Putamen (tissue), 1 donor: ENCODE data around the gene FLCN.
"Not testable (repeated sequence)": the region's sequence is repeated elsewhere in the genome, so short reads cannot be mapped to it uniquely, and the experiment has no call there.

Experiments
- DNase-seq: peaks from one replicate; pipeline ENCODE4 v3.0.0-alpha.2; 2016; ENCODE audit warnings: low spot score

FLCN gene

GRCh38 chr17:17186051-17186450, 50.9 kb downstream of the FLCN start:
- no peak for DNase-seq

DNA sequence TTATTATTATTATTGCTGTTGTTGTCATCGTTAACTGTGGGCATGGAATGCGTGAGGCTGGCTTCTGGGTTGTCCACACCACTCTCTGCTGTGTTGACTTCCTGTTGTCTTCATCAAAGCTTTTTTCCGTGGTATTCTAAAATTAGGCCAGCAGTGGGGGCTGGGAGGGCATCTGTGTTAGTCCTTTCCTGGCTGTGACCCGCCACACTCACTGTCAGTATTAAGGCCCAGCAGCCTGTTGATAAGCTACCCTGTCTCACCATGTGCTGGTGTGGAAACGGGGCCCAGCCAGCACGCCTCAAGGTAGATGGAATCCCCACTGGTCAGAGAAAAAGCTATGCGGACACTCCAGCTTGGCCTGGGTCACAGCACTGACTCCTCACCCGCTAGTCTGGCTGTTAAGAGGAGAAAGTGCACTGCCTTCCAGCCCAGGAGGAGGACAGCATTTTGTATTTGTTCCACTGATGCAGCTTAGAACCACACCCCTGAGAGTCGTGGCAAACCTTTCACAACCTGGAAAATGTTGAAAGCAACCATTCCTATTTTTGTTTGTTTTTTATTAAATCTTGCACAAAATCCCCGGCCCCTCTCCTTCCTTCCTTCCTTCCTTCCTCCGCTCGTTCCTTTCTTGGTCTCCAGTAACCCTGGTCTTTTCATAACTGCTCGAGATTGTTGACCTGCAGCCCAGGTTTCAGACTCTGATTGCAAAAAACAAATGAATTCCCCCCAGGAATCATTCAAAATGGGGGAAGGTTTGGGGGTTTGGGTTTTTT, 51.8 kb downstream of the FLCN start:
- DNase-seq = not testable (repeated sequence)

DNA sequence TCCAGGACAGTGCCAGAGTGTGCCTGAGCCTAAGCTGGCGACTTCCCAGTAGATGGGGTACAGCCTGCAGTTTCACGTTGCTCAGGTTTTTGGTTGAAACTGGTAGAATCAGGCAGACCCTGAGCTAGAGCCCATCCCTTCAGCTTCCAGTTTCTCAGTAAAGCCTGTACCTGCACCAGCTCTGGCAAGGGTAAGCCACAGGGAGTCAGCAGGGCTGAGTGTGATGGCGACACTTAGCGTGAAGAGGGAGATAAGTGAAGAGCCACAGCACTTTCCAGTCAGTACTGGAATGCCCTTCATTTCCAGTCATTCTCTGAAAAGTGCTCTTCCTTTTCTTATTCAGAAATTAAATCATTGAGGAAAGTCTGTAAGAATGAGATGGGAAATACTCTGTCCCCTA, 53.2 kb downstream of the FLCN start:
- no peak for DNase-seq

DNA sequence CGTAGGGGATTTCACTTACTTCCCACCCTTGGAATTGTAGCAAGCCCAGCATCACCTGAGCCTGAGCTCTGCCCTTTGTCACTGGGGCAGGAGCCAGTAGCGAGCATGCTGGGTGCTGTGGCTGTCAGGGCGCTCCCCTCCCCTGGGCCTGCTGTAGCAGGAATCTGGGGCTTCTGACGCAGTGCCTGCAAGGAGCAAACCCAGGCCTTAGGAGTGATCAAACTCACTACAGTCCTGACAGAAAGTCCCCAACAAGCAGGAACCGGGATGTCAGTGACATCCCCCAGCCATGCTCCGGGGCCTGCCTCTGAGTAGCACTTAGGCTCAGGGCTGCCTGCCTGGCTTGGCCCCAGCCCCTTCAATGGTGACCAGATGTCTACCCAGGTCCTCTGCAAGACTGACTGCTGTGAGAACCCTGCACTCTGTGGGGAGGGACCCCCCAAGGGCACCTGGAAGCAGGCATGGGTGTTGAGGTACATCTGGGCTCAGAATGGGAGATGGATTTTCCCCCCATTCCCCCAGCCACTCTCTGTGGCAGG, 54.3 kb downstream of the FLCN start:
- no peak for DNase-seq

GRCh38 chr17:17181666-17182597, 55.0 kb downstream of the FLCN start:
- DNase-seq = no peak

- DNase-seq = no peak
Observed at GRCh38 chr17:17180741-17181525, 56.0 kb downstream of the FLCN start.

GRCh38 chr17:17180141-17180603, 56.8 kb downstream of the FLCN start:
- DNase-seq = no peak

- no peak for DNase-seq
Observed at GRCh38 chr17:17179371-17179827, 57.6 kb downstream of the FLCN start.

DNA sequence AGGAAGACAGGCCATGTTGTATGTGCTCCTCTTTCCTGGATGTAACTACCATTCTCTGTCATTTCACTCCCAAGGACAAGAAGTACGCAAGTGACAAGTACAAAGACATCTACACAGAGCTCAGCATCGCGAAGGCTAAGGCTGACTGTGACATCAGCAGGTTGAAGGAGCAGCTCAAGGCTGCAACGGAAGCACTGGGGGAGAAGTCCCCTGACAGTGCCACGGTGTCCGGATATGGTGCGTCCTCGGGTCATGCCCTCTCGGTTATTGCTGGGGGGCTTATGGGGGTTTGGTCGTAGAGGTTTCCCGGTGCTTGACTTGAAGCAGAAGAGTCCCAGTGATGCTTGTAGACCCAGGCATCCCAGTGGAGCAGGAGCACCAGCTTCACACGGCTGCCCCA, 59.8 kb downstream of the FLCN start:
- no peak for DNase-seq

DNA sequence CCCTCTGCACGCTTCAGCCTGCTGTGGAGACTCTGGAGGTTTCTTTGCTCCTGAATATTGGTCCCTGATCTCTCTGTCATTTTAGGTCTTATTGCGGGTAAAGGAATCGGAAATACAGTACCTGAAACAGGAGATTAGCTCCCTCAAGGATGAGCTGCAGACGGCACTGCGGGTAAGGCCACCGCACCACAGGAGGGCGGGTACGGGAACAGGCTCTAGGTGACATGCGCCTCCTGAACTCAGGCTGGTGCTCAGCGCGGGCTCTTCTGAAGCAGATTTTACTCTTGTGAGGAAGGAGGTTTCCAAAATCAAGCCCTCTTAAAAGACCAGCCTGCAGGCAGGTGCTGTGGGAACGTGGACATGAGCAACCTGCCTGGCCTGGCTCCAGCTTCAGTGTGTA, 60.6 kb downstream of the FLCN start:
- DNase-seq = no peak

GRCh38 chr17:17175917-17176316, 61.1 kb downstream of the FLCN start:
- no peak for DNase-seq

DNA sequence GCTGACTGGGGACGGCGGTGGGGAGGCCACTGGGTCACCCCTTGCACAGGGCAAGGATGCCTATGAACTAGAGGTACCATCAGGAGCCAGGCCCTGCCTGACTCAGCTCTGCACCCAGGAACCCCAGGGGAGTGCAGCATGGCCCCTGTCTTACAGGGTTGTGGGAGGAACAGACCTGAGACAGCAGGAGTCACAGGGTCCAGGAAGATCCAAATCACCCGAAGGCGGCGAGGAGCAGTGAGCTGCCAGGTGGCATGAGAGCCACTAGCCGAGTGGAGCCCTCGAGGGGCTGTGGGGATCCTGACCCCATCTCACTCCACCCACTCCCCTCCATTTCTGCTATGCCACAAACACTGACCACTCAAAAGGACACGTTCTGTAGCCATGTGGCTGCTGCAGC, 61.6 kb downstream of the FLCN start:
- DNase-seq = no peak

DNA sequence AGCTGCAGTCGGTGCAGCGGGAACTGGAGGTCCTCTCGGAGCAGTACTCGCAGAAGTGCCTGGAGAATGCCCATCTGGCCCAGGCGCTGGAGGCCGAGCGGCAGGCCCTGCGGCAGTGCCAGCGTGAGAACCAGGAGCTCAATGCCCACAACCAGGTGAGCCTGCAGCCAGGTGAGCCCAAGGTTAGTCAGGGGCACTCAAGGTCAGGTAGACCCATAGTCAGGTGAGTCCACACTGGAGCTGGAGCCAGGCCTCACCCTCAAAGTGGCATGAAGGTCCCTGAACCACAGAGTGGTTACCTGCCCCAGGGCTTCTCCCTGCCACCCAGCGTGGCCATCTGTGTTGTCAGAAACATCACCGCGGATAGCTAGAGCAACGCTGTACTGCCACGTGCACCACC, 63.0 kb downstream of the FLCN start:
- DNase-seq = no peak

- no peak for DNase-seq
Observed at GRCh38 chr17:17172990-17173389, 64.0 kb downstream of the FLCN start.

DNA sequence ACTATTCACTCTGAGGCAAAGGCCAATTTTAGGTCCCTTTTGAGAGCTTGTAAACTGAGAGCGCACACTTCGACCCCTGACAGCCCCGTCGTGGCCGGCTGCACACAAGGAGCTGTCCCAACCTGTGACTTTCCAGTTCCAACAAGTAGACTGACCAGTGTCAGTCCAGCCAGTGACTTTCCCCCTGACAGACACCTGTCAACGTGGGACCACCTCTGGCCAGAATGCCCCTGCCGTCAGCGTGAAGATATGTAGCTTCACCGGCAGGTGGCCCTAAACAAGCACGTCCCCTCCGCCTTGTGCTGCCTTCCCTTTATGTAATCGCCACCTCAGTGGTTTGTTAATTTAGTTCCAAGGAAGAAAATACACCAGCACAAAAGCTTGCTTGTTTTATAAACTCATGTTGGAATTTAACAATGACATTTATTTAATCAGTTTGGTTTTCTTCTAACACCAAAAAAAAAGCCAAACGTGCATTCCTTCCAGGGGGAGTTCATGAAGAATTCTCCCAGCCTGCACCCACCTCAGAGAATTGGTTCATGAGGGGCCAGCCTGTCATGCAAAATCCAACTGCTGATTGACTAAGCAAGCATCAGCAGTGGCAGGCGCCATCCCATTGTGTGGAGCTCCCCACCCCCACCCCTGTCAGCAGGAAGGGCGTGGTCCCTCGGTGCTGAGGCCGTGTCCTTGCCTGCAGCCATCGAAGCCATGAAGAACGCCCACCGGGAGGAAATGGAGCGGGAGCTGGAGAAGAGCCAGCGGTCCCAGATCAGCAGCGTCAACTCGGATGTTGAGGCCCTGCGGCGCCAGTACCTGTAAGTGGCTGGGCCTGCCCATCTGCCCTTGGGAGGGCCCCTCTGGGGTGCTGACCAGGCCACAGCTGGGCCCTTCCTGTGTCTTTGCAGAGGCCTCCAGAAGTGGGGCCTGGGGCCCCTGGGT, 64.7 kb downstream of the FLCN start:
- no peak for DNase-seq

- DNase-seq = no peak
Observed at GRCh38 chr17:17171186-17171585, 65.8 kb downstream of the FLCN start.

DNA sequence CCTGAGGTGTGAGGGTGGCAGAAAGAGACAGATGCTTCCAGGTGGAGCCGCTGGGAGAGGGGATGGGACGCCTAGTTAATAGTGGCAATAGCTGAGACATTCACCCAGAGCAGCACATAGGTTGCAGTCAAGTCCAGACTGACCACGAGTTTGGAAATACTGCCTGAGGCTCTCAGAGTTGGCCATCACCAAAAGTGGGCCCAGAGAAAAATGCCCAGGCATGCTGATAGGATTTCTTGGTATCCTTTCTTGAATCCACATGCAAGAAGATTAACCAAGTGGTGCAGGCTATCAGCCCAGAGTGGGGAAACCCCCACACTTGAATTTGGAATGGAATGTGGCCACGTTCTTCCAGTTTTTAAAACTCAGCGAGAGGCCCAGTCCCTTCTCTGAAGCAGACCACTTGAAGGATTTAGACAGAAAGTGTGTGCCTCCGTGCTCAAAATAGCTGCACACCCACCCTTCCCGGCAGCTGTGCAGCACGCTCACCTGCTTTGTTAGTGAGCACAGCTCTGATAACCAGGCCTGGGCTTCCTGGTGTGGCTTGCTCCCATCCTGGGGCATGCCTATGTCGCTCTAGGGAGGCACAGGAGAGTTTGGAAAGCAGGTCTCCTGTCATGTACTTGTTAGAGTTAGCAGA, 66.5 kb downstream of the FLCN start:
- no peak for DNase-seq

DNA sequence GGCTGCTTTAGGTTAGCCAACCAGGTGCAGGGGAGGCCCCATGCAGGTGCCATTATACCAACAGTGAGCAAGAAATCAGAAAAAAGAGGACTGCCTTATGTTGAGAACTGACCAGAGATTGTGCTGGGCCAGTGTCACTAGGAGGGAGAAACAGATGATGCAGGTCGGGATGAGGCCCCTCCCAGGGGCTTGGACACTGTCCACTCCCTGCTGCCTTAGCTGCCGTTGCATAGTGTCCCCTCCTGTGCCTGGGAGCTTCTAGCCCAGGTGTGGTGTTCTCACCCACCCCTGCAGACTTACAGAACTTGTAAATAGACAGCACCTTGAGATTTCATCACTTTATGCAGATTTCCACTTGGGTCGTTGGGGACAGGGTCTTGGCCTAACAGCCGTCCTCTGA, 67.6 kb downstream of the FLCN start:
- no peak for DNase-seq

DNA sequence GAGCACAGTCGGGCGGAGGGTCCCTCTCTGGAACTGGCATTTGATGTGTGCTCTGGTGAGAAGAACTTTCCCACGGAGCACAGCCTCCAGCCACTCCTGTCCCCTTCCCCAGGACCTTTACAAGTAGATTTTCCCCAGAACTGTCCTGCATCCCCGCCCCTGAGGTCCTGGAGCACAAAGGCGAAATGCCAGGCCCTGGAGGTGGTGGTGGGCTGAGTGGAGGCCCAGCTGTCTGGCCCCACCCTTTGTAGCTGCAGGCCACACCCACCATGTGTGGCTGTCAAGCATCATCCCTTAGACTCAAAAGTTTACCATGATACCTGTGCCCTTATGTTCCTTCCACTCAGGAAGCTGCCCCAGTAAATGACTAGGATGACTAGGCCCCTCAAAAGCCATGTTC, 68.6 kb downstream of the FLCN start:
- DNase-seq = no peak

- no peak for DNase-seq
Observed at GRCh38 chr17:17167986-17168385, 69.0 kb downstream of the FLCN start.
